IMR-90 (cell line): ENCODE measurements around the gene PTPRK. TPM values are rescaled to one million over a fixed set of nuclear protein-coding genes. Genes with fewer than 3 reads are reported as not detected.

ENCODE experiments used
- ATAC-seq: fragments of 200-7000 bp; cut with Tn5 transposase; 2 replicates; pipeline ENCODE4 v1.9.1; 2020; ENCODE audit warnings: low read depth, mild to moderate bottlenecking, moderate library complexity
- BruUV-seq: library from RNA; stranded (reverse); fragments of 400-500 nt; replicated peaks from 2 replicates; lab custom pipeline; 2021; lab: Mats Ljungman, UMichigan
- CTCF ChIA-PET: fragments of 300-600 bp; formaldehyde crosslinking; extraction: SDS; loops from one replicate; lab custom pipeline; 2021; ENCODE audit warnings: antibody characterized with exemption; lab: Yijun Ruan, JAX
- POLR2A ChIA-PET: fragments of 300-600 bp; sonication (Branson Sonifier 250); formaldehyde crosslinking; loops from one replicate; lab custom pipeline; 2022; ENCODE audit warnings: antibody characterized with exemption; ENCODE audit not compliant: unreplicated experiment; lab: Charles Lee
- DNase-seq: peaks from one replicate; pipeline ENCODE4 v3.0.0; 2013
- H2AFZ ChIP-seq: replicated peaks from 2 replicates; pipeline ENCODE3; 2013; ENCODE audit warnings: low read length, mild to moderate bottlenecking; ENCODE audit not compliant: poor library complexity
- H2AK5ac ChIP-seq: 2 replicates; pipeline ENCODE4 v1.6.1; 2013; ENCODE audit warnings: low read depth, low read length, inconsistent platforms
- H2AK9ac ChIP-seq: replicated peaks from 2 replicates; pipeline ENCODE3; 2013; ENCODE audit warnings: mild to moderate bottlenecking, low read depth, low read length, moderate library complexity; ENCODE audit not compliant: poor library complexity
- H2BK120ac ChIP-seq: 2 replicates; pipeline ENCODE4 v1.6.1; 2013; ENCODE audit warnings: low read depth, low read length, inconsistent platforms
- H2BK15ac ChIP-seq: 3 replicates; pipeline ENCODE4 v1.6.1; 2013; ENCODE audit warnings: low read depth, low read length, inconsistent platforms
- H2BK20ac ChIP-seq: 2 replicates; pipeline ENCODE4 v1.6.1; 2013; ENCODE audit warnings: low read depth, mild to moderate bottlenecking, inconsistent platforms, low read length, moderate library complexity
- H2BK5ac ChIP-seq: 2 replicates; pipeline ENCODE4 v1.6.1; 2013; ENCODE audit warnings: mild to moderate bottlenecking, low read depth, low read length, inconsistent platforms; ENCODE audit not compliant: poor library complexity, severe bottlenecking
- H3K14ac ChIP-seq: replicated peaks from 2 replicates; pipeline ENCODE4 v1.6.1; 2013; ENCODE audit warnings: low read depth, low read length, inconsistent platforms
- H3K18ac ChIP-seq: 2 replicates; pipeline ENCODE4 v1.6.1; 2013; ENCODE audit warnings: low read depth, low read length, control low read depth
- H3K23ac ChIP-seq: 2 replicates; pipeline ENCODE4 v1.6.1; 2013; ENCODE audit warnings: low read depth, low read length, inconsistent platforms
- H3K27ac ChIP-seq: 2 replicates; pipeline ENCODE4 v1.5.1; 2013; ENCODE audit warnings: mild to moderate bottlenecking, control low read depth, low read length; ENCODE audit not compliant: insufficient read depth
- H3K27me3 ChIP-seq: 2 replicates; pipeline ENCODE4 v1.6.1; 2013; ENCODE audit warnings: low read length; ENCODE audit not compliant: control insufficient read depth, insufficient read depth
- H3K36me3 ChIP-seq: 2 replicates; pipeline ENCODE4 v1.6.1; 2013; ENCODE audit warnings: low read length, mixed read lengths; ENCODE audit not compliant: control insufficient read depth, insufficient read depth
- H3K4ac ChIP-seq: 2 replicates; pipeline ENCODE4 v1.6.1; 2013; ENCODE audit warnings: low read depth, low read length, inconsistent platforms
- H3K4me1 ChIP-seq: 2 replicates; pipeline ENCODE4 v1.6.1; 2013; ENCODE audit warnings: low read length, mixed read lengths; ENCODE audit not compliant: control insufficient read depth, insufficient read depth
- H3K4me2 ChIP-seq: 2 replicates; pipeline ENCODE4 v1.6.1; 2013; ENCODE audit warnings: low read depth, mild to moderate bottlenecking, control low read depth, low read length, moderate library complexity
- H3K4me3 ChIP-seq: 2 replicates; pipeline ENCODE4 v1.5.1; 2013; ENCODE audit warnings: low read depth, mild to moderate bottlenecking, control low read depth, low read length, moderate library complexity; ENCODE audit not compliant: insufficient read depth
- H3K56ac ChIP-seq: 2 replicates; pipeline ENCODE4 v1.6.1; 2013; ENCODE audit warnings: low read length, inconsistent platforms; ENCODE audit not compliant: insufficient read depth; ENCODE audit errors: extremely low read depth
- H3K79me1 ChIP-seq, 2 experiments: 2 replicates each; pipeline ENCODE4 v1.6.1; 2013; ENCODE audit warnings: low read length in 2 of 2, inconsistent platforms in 1 of 2, low read depth in 1 of 2
- H3K9ac ChIP-seq: 2 replicates; pipeline ENCODE4 v1.6.1; 2013; ENCODE audit warnings: low read depth, low read length, control low read depth
- H3K9me1 ChIP-seq: 2 replicates; pipeline ENCODE4 v1.6.1; 2013; ENCODE audit warnings: low read length, inconsistent platforms; ENCODE audit not compliant: insufficient read depth
- H3K9me3 ChIP-seq: 2 replicates; pipeline ENCODE4 v1.6.1; 2013; ENCODE audit warnings: low read length; ENCODE audit not compliant: control insufficient read depth, insufficient read depth
- H4K20me1 ChIP-seq: 2 replicates; pipeline ENCODE4 v1.6.1; 2013; ENCODE audit warnings: low read length, inconsistent platforms; ENCODE audit not compliant: insufficient read depth
- H4K5ac ChIP-seq: 2 replicates; pipeline ENCODE4 v1.6.1; 2013; ENCODE audit warnings: mild to moderate bottlenecking, low read depth, low read length, control low read depth
- H4K8ac ChIP-seq, 2 experiments: 2 replicates each; pipeline ENCODE4 v1.6.1; 2013; ENCODE audit warnings: low read depth in 2 of 2, low read length in 2 of 2, control low read depth in 1 of 2, inconsistent platforms in 1 of 2
- H4K91ac ChIP-seq: 2 replicates; pipeline ENCODE4 v1.6.1; 2013; ENCODE audit warnings: low read depth, low read length, inconsistent platforms; ENCODE audit not compliant: insufficient read depth
- CEBPB ChIP-seq: IDR thresholded peaks from 2 replicates; pipeline ENCODE4 v1.6.1; 2012; ENCODE audit warnings: low read depth, low read length, improper control_type of control experiment
- RAD21 ChIP-seq: IDR thresholded peaks from 2 replicates; pipeline ENCODE4 v1.6.1; 2012; ENCODE audit warnings: low read length, improper control_type of control experiment
- WGBS, 2 experiments: methylation state at CpG; one replicate each; pipeline versions ENCODE4 v1.1.5 to v1.1.7; 2013; ENCODE audit warnings: missing lambda C conversion rate in 2 of 2; ENCODE audit not compliant: insufficient read length in 1 of 2; ENCODE audit errors: extremely low coverage in 2 of 2; 5-methylcytosine and 5-hydroxymethylcytosine counted together
- dilution Hi-C: fragments of 300-500 bp; cut with HindIII; formaldehyde crosslinking; loops from one replicate; pipeline ENCODE4 v1.14.3; 2018; ENCODE audit warnings: low sequenced_read_pairs; ENCODE audit not compliant: unreplicated experiment
- in situ Hi-C: fragments of 300-500 bp; cut with MboI; formaldehyde crosslinking; loops from 3 replicates; pipeline ENCODE4 v1.14.3; 2019; ENCODE audit warnings: low sequenced_read_pairs, inconsistent platforms, mixed read lengths
- intact Hi-C: fragments of 100-400 bp; cut with micrococcal nuclease; formaldehyde crosslinking; loops from 2 replicates; pipeline ENCODE4 v1.10.0; 2022
- polyA plus RNA-seq, 3 experiments: library from polyadenylated mRNA; depleted of rRNA; stranded (reverse); fragments of >200 nt; gene quantifications; 2 replicates each; pipeline ENCODE4 v1.2.3, GENCODE V29; 2012; ENCODE audit warnings: low replicate concordance in 1 of 3
- total RNA-seq: library from RNA; depleted of rRNA; stranded (reverse); fragments of >200 nt; gene quantifications from 2 replicates; pipeline ENCODE4 v1.2.3, GENCODE V29; 2012

The PTPRK gene
- total and polyA plus RNA-seq, 2 of the 4 experiments (the other 2 are of a cell fraction) = 18.0 to 80.8 TPM

DNA sequence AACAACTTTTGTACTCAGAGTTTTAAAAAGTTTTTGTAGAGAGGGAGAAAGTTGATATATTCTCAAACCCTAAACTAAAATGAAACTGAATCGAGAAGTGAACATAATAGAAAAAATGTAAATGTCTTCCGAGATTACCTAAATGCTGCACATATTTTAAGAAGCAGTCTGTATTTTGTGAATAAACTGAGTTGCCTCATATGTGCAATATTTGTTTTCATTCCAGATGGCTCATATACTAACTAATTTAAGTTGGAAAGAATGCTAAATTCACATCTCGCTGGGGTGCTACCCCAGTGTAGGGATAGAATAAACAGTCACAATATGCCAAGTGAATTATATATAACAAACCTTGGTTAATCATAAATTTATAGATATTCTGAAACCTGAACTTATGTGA lies 333.7 kb downstream of the PTPRK start:
- dilution Hi-C loops (no loop called here), intact Hi-C loops (no loop called here), in situ Hi-C loops (no loop called here)
- no peaks in the 10 kb centered on the region for H3K9me3 ChIP-seq
- peaks cover 3% of the 10 kb centered on the region for H3K36me3 ChIP-seq
- no peaks in the 10 kb centered on the region; the same call in 1 of the 2 replicates for H3K4me1 ChIP-seq
- ChIA-PET CTCF (no interaction called here), POLR2A (no interaction called here)
- no peak overlapping the region for H2BK15ac ChIP-seq
- H3K23ac ChIP-seq = no peak overlapping the region
- H3K18ac ChIP-seq = no peak overlapping the region
- H3K27ac ChIP-seq = no peak overlapping the region
- H4K91ac ChIP-seq = no peak overlapping the region
- no CpG with 5 or more reads among the region's 3 CpGs for WGBS, 2 experiments
- no peaks in the 10 kb centered on the region for H3K27me3 ChIP-seq
- H3K4me3 ChIP-seq = peak overlapping the region; percentile 3; the same call in 1 of the 2 replicates
- H3K4me2 ChIP-seq = peak overlapping the region; percentile 69; the same call in 1 of the 2 replicates
- no peaks in the 10 kb centered on the region for H4K20me1 ChIP-seq
- no peak overlapping the region for H3K4ac ChIP-seq
- no peak overlapping the region for H4K5ac ChIP-seq
- H3K9ac ChIP-seq = no peak overlapping the region
- H2AFZ ChIP-seq = no peak overlapping the region
- no peak overlapping the region for H2AK5ac ChIP-seq
- no peak overlapping the region for H2BK20ac ChIP-seq
- peak overlapping the region; percentile 70 for H2BK5ac ChIP-seq
- peaks cover 6% of the 10 kb centered on the region for H3K9me1 ChIP-seq
- no peak overlapping the region for H4K8ac ChIP-seq
- ATAC-seq = peak; percentile 70
- no TSS peak for BruUV-seq
- no peak overlapping the region for H2BK120ac ChIP-seq
- H3K14ac ChIP-seq = no peak overlapping the region
- no peak overlapping the region for H2AK9ac ChIP-seq
- H3K56ac ChIP-seq = no peak overlapping the region
- TF ChIP-seq CEBPB (peak; percentile 58), RAD21 (no peak)
- peaks cover 0 to 24% of the 10 kb centered on the region in 2 experiments; a peak in 3 of 4 replicates for H3K79me1 ChIP-seq
- peak; percentile 34 for DNase-seq
